H9 (cell line): Measurements from ENCODE around the gene RNGTT. TPM values are rescaled to one million over a fixed set of nuclear protein-coding genes. Genes with fewer than 3 reads are reported as not detected.

Experiments used
- DNase-seq: peaks from one replicate; pipeline ENCODE4 v3.0.0-alpha.2; 2017
- H2AFZ ChIP-seq: one replicate; pipeline ENCODE4 v1.6.1; 2013; ENCODE audit warnings: mild to moderate bottlenecking, low read length, control low read depth, moderate library complexity
- H2AK5ac ChIP-seq: 2 replicates; pipeline ENCODE4 v1.6.1; 2013; ENCODE audit warnings: low read length, control low read depth, mixed read lengths; ENCODE audit not compliant: insufficient read length
- H2BK120ac ChIP-seq: one replicate; pipeline ENCODE4 v1.6.1; 2013; ENCODE audit warnings: low read depth, mild to moderate bottlenecking, low read length, control low read depth, inconsistent platforms; ENCODE audit not compliant: poor library complexity, severe bottlenecking
- H2BK12ac ChIP-seq: 2 replicates; pipeline ENCODE4 v1.6.1; 2013; ENCODE audit warnings: low read length, control low read depth, mixed read lengths, low read depth; ENCODE audit not compliant: insufficient read length
- H2BK15ac ChIP-seq: 2 replicates; pipeline ENCODE4 v1.6.1; 2013; ENCODE audit warnings: low read depth, low read length, control low read depth
- H2BK20ac ChIP-seq: one replicate; pipeline ENCODE4 v1.6.1; 2013; ENCODE audit warnings: low read depth, mild to moderate bottlenecking, low read length, control low read depth, inconsistent platforms; ENCODE audit not compliant: poor library complexity, severe bottlenecking
- H2BK5ac ChIP-seq: 2 replicates; pipeline ENCODE4 v1.6.1; 2013; ENCODE audit warnings: low read length, control low read depth, mixed read lengths; ENCODE audit not compliant: insufficient read length
- H3K14ac ChIP-seq: 2 replicates; pipeline ENCODE4 v1.6.1; 2013; ENCODE audit warnings: low read length, control low read depth; ENCODE audit not compliant: insufficient read depth
- H3K18ac ChIP-seq: 2 replicates; pipeline ENCODE4 v1.6.1; 2013; ENCODE audit warnings: low read depth, mild to moderate bottlenecking, mixed read lengths, low read length, control low read depth; ENCODE audit not compliant: insufficient read length
- H3K23ac ChIP-seq: 2 replicates; pipeline ENCODE4 v1.6.1; 2013; ENCODE audit warnings: low read length, control low read depth, mixed read lengths, low read depth; ENCODE audit not compliant: insufficient read length
- H3K23me2 ChIP-seq: 2 replicates; pipeline ENCODE4 v1.6.1; 2013; ENCODE audit warnings: low read depth, mild to moderate bottlenecking, mixed read lengths, low read length, control low read depth; ENCODE audit not compliant: insufficient read length, poor library complexity, severe bottlenecking
- H3K27ac ChIP-seq: 2 replicates; pipeline ENCODE4 v1.5.1; 2013; ENCODE audit warnings: low read length, control low read depth, mixed read lengths, low read depth; ENCODE audit not compliant: insufficient read length
- H3K27me3 ChIP-seq: 2 replicates; pipeline ENCODE4 v1.6.1; 2013; ENCODE audit warnings: low read length, control low read depth, inconsistent platforms; ENCODE audit not compliant: insufficient read depth
- H3K4ac ChIP-seq: 2 replicates; pipeline ENCODE4 v1.6.1; 2013; ENCODE audit warnings: low read depth, mild to moderate bottlenecking, control low read depth, inconsistent platforms, low read length, moderate library complexity
- H3K4me1 ChIP-seq: 2 replicates; pipeline ENCODE4 v1.6.1; 2013; ENCODE audit warnings: low read length, control low read depth, inconsistent platforms; ENCODE audit not compliant: insufficient read depth
- H3K4me2 ChIP-seq: 2 replicates; pipeline ENCODE4 v1.6.1; 2013; ENCODE audit warnings: low read length, control low read depth, mixed read lengths; ENCODE audit not compliant: insufficient read length, insufficient read depth
- H3K56ac ChIP-seq: 2 replicates; pipeline ENCODE4 v1.6.1; 2013; ENCODE audit warnings: low read depth, mild to moderate bottlenecking, mixed read lengths, low read length, control low read depth; ENCODE audit not compliant: insufficient read length
- H3K79me1 ChIP-seq: 2 replicates; pipeline ENCODE4 v1.6.1; 2013; ENCODE audit warnings: low read depth, mild to moderate bottlenecking, moderate library complexity, low read length, control low read depth, inconsistent platforms; ENCODE audit not compliant: insufficient read depth, poor library complexity, severe bottlenecking
- H3K79me2 ChIP-seq: 2 replicates; pipeline ENCODE4 v1.6.1; 2013; ENCODE audit warnings: low read length, control low read depth, inconsistent platforms; ENCODE audit not compliant: insufficient read depth
- H3K9ac ChIP-seq: 2 replicates; pipeline ENCODE4 v1.6.1; 2013; ENCODE audit warnings: low read length, control low read depth, mixed read lengths; ENCODE audit not compliant: insufficient read length; ENCODE audit errors: extremely low read depth
- H3K9me3 ChIP-seq: one replicate; pipeline ENCODE4 v1.6.1; 2013; ENCODE audit warnings: low read depth, low read length, inconsistent platforms; ENCODE audit not compliant: control insufficient read depth
- H3T11ph ChIP-seq: one replicate; pipeline ENCODE4 v1.6.1; 2013; ENCODE audit warnings: mild to moderate bottlenecking, low read length, control low read depth, inconsistent platforms
- H4K20me1 ChIP-seq: one replicate; pipeline ENCODE4 v1.6.1; 2013; ENCODE audit not compliant: control insufficient read depth, insufficient read length, insufficient read depth
- H4K5ac ChIP-seq: 2 replicates; pipeline ENCODE4 v1.6.1; 2013; ENCODE audit warnings: low read depth, mild to moderate bottlenecking, mixed read lengths, low read length, control low read depth; ENCODE audit not compliant: insufficient read length
- H4K8ac ChIP-seq: replicated peaks from 2 replicates; pipeline ENCODE4 v1.6.1; 2013; ENCODE audit warnings: low read length, control low read depth, mixed read lengths, low read depth; ENCODE audit not compliant: insufficient read length
- H4K91ac ChIP-seq: 2 replicates; pipeline ENCODE4 v1.6.1; 2013; ENCODE audit warnings: low read depth, mild to moderate bottlenecking, moderate library complexity, mixed read lengths, low read length, control low read depth; ENCODE audit not compliant: insufficient read length
- H3K27ac Mint-ChIP-seq, 3 experiments: 2 replicates in 2 of 3; 3 replicates in 1 of 3; pipeline ENCODE4 v1.8.0; 2020 to 2021; ENCODE audit warnings: mixed read lengths in 3 of 3, mild to moderate bottlenecking in 1 of 3, moderate library complexity in 1 of 3
- H3K27me3 Mint-ChIP-seq: 2 replicates; pipeline ENCODE4 v1.8.0; 2021; ENCODE audit warnings: low read depth, mild to moderate bottlenecking, moderate library complexity, mixed read lengths
- H3K36me3 Mint-ChIP-seq, 3 experiments: 2 replicates in 2 of 3; 3 replicates in 1 of 3; pipeline ENCODE4 v1.8.0; 2020 to 2021; ENCODE audit warnings: low read depth in 3 of 3, mixed read lengths in 3 of 3; ENCODE audit not compliant: insufficient read depth in 1 of 3
- H3K4me1 Mint-ChIP-seq, 2 experiments: 2 replicates each; pipeline ENCODE4 v1.8.0; 2020; ENCODE audit warnings: mixed read lengths in 2 of 2
- H3K4me3 Mint-ChIP-seq, 2 experiments: 2 replicates in 1 of 2; 3 replicates in 1 of 2; pipeline ENCODE4 v1.8.0; 2020 to 2021; ENCODE audit warnings: mild to moderate bottlenecking in 2 of 2, mixed read lengths in 2 of 2, moderate library complexity in 1 of 2
- H3K9me3 Mint-ChIP-seq, 2 experiments: 2 replicates in 1 of 2; 3 replicates in 1 of 2; pipeline ENCODE4 v1.8.0; 2020; ENCODE audit warnings: mild to moderate bottlenecking in 2 of 2, mixed read lengths in 2 of 2, moderate library complexity in 1 of 2
- WGBS: extraction: QIAGEN DNeasy Blood & Tissue Kit; methylation state at CpG from one replicate; pipeline ENCODE4 v1.1.7; 2013; ENCODE audit warnings: missing lambda C conversion rate, low lambda C conversion rate, mixed read lengths; ENCODE audit not compliant: insufficient read length; ENCODE audit errors: extremely low coverage; 5-methylcytosine and 5-hydroxymethylcytosine counted together
- total RNA-seq: library from RNA; stranded (reverse); gene quantifications from 2 replicates; pipeline ENCODE4 v1.2.1, GENCODE V29; 2021
- TF ChIP-seq, protein P1 (sequence below): fragments of 200-600 bp; sonication (generic); conservative IDR thresholded peaks from 3 replicates; pipeline ENCODE4 v1.8.0; 2021; ENCODE audit warnings: antibody characterized with exemption, mild to moderate bottlenecking

RNGTT gene
- total RNA-seq, 1 experiment from 2014 or later, result 20.5 TPM

DNA sequence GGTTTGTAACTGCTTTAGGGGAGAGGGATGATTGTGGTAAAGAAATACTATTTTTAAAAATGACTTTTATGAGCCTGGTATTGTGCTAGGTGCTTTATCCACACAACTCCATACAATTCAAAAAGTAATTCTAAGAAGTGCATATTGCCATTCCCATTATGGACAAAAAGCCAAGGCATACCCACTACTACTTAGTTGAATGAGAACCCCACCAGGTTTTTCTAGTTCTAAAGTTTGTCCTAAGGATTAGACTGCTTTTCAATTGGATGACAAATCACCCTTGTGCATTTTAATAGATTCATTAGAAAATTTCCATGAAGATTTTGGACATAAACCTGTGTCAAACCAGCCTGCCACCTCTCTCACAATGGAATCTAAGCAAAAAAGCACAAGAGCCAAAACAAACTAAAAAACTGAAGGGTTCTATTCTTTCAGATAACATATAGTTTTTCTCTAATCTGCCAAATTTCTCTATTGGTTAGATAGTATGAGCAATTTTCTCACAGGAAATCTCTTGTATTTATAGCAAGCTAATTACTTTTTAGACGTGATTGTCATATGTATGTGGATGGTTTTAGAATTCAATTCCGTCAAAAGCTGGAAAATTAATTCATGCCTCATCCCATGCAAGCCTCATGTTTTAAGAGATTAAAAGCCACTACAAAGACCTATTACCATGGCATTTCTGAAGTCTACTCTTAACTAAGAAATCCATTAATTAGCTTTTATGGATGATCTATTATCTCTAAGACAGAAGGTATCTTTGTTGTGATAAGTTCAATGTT is 325.5 kb downstream of the RNGTT start:
- Histone ChIP-seq H2BK12ac (no peak overlapping the region), H2AK5ac (no peak overlapping the region), H3T11ph (no peak overlapping the region), H3K9me3 (no peaks in the 10 kb centered on the region), H2BK15ac (no peak overlapping the region), H2AFZ (no peak overlapping the region), H3K27ac (no peak overlapping the region), H3K4me2 (no peak overlapping the region), H4K8ac (no peak overlapping the region), H3K79me1 (no peaks in the 10 kb centered on the region), H2BK20ac (no peak overlapping the region), H4K5ac (no peak overlapping the region), H3K23ac (no peak overlapping the region), H3K27me3 (no peaks in the 10 kb centered on the region), H3K18ac (no peak overlapping the region), H2BK120ac (no peak overlapping the region), H2BK5ac (no peak overlapping the region), H4K20me1 (no peaks in the 10 kb centered on the region), H3K4ac (no peak overlapping the region), H4K91ac (no peak overlapping the region), H3K79me2 (no peaks in the 10 kb centered on the region), H3K23me2 (no peaks in the 10 kb centered on the region), H3K56ac (no peak overlapping the region), H3K14ac (no peak overlapping the region), H3K9ac (no peak overlapping the region), H3K4me1 (no peaks in the 10 kb centered on the region)
- no peaks in the 10 kb centered on the region for H3K27me3 Mint-ChIP-seq
- H3K4me1 Mint-ChIP-seq, result peaks cover 8 to 12% of the 10 kb centered on the region in 2 experiments
- no CpG with 5 or more reads among the region's 2 CpGs for WGBS
- no peak overlapping the region for H3K4me3 Mint-ChIP-seq
- no peak overlapping the region for H3K27ac Mint-ChIP-seq
- H3K9me3 Mint-ChIP-seq, result no peaks in the 10 kb centered on the region
- H3K36me3 Mint-ChIP-seq, result no peaks in the 10 kb centered on the region
- TF ChIP-seq, protein P1, sequence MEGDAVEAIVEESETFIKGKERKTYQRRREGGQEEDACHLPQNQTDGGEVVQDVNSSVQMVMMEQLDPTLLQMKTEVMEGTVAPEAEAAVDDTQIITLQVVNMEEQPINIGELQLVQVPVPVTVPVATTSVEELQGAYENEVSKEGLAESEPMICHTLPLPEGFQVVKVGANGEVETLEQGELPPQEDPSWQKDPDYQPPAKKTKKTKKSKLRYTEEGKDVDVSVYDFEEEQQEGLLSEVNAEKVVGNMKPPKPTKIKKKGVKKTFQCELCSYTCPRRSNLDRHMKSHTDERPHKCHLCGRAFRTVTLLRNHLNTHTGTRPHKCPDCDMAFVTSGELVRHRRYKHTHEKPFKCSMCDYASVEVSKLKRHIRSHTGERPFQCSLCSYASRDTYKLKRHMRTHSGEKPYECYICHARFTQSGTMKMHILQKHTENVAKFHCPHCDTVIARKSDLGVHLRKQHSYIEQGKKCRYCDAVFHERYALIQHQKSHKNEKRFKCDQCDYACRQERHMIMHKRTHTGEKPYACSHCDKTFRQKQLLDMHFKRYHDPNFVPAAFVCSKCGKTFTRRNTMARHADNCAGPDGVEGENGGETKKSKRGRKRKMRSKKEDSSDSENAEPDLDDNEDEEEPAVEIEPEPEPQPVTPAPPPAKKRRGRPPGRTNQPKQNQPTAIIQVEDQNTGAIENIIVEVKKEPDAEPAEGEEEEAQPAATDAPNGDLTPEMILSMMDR, result no peak
- no peak for DNase-seq
